ENCODE measurements around the gene CARD14.

Gene CARD14

GRCh38 chr17:80210348-80211108 lies 40.7 kb downstream of the CARD14 start:
- no peak for TF ChIP-seq CTCF (IDR thresholded peaks at IDR 0.05; ENCODE audit: low read depth, low read length, missing control alignments)
- no peak overlapping the region for H3K4me3 ChIP-seq (ENCODE audit: low read depth, low read length)
- no peak for DNase-seq (ENCODE audit: low read depth)

GRCh38 chr17:80212109-80212508 lies 42.3 kb downstream of the CARD14 start:
- no peak for DNase-seq (ENCODE audit: low read depth)
- TF ChIP-seq CTCF (IDR thresholded peaks at IDR 0.05; ENCODE audit: low read depth, low read length, missing control alignments) = no peak
- H3K4me3 ChIP-seq (ENCODE audit: low read depth, low read length) = no peak overlapping the region

GRCh38 chr17:80212511-80212910 lies 42.7 kb downstream of the CARD14 start:
- H3K4me3 ChIP-seq (ENCODE audit: low read depth, low read length) = no peak overlapping the region
- TF ChIP-seq CTCF (IDR thresholded peaks at IDR 0.05; ENCODE audit: low read depth, low read length, missing control alignments) = no peak
- DNase-seq (ENCODE audit: low read depth) = no peak

- DNase-seq (ENCODE audit: low read depth) = no peak
- TF ChIP-seq CTCF (IDR thresholded peaks at IDR 0.05; ENCODE audit: low read depth, low read length, missing control alignments) = no peak
- no peak overlapping the region for H3K4me3 ChIP-seq (ENCODE audit: low read depth, low read length)
Measured at GRCh38 chr17:80212962-80213642, 43.3 kb downstream of the CARD14 start.

- DNase-seq (ENCODE audit: low read depth) = no peak
- TF ChIP-seq CTCF (IDR thresholded peaks at IDR 0.05; ENCODE audit: low read depth, low read length, missing control alignments) = no peak
- no peak overlapping the region for H3K4me3 ChIP-seq (ENCODE audit: low read depth, low read length)
Measured at GRCh38 chr17:80213643-80213975, 43.8 kb downstream of the CARD14 start.

- H3K4me3 ChIP-seq (ENCODE audit: low read depth, low read length) = no peak overlapping the region
- no peak for TF ChIP-seq CTCF (IDR thresholded peaks at IDR 0.05; ENCODE audit: low read depth, low read length, missing control alignments)
Measured at GRCh38 chr17:80214012-80214877, 44.4 kb downstream of the CARD14 start.

More at GRCh38 chr17:80214012-80214877, 44.4 kb downstream of the CARD14 start:
- no peak for DNase-seq (ENCODE audit: low read depth)

Measured in GM12864 (cell line).